GM12878 (cell line): ENCODE measurements around the gene GSTCD. TPM values are rescaled to one million over a fixed set of nuclear protein-coding genes. Genes with fewer than 3 reads are reported as not detected.

ENCODE experiments used
- ATAC-seq: fragments of 200-7000 bp; cut with Tn5 transposase; 3 replicates; pipeline ENCODE4 v1.9.1; 2020; ENCODE audit warnings: mild to moderate bottlenecking, moderate library complexity
- BruUV-seq: library from RNA; stranded (reverse); fragments of 400-500 nt; replicated peaks from 2 replicates; lab custom pipeline; 2021; lab: Mats Ljungman, UMichigan
- CTCF ChIA-PET: fragments of 300-600 bp; sonication (Branson Sonifier 250); formaldehyde crosslinking; extraction: SDS; loops from one replicate; lab custom pipeline; 2021; ENCODE audit warnings: inconsistent platforms; lab: Yijun Ruan, JAX
- POLR2A ChIA-PET: fragments of 350-600 bp; formaldehyde crosslinking; extraction: SDS; loops from one replicate; lab custom pipeline; 2021; ENCODE audit warnings: inconsistent platforms; lab: Charles Lee
- RAD21 ChIA-PET: fragments of 300-600 bp; sonication (Branson Sonifier 250); formaldehyde crosslinking; loops from one replicate; lab custom pipeline; 2023; ENCODE audit warnings: antibody characterized with exemption; ENCODE audit not compliant: unreplicated experiment; lab: Charles Lee
- SMC1A ChIA-PET: fragments of 300-600 bp; sonication (Branson Sonifier 250); formaldehyde crosslinking; loops from one replicate; lab custom pipeline; 2023; ENCODE audit not compliant: unreplicated experiment, uncharacterized antibody; lab: Charles Lee
- DNase-seq: peaks from one replicate; pipeline ENCODE4 v3.0.0-alpha.2; 2011; ENCODE audit warnings: low read depth, low spot score
- FAIRE-seq: peaks from 3 replicates; lab custom pipeline; 2011; peaks lifted over from hg19 to GRCh38; lab: Jason Lieb, UNC
- H2AFZ ChIP-seq: 2 replicates; pipeline ENCODE4 v1.6.0; 2011; ENCODE audit warnings: low read depth, low read length, control low read depth; ENCODE audit not compliant: control insufficient read depth
- H3K27ac ChIP-seq: 2 replicates; pipeline ENCODE4 v1.5.1; 2011; ENCODE audit warnings: control low read depth; ENCODE audit not compliant: control insufficient read depth, insufficient read depth
- H3K27me3 ChIP-seq, 2 experiments: replicated peaks in 1 of 2; 2 replicates each; pipeline versions ENCODE4 v1.6.0 to v1.6.1; 2011; ENCODE audit warnings: low read length in 1 of 2; ENCODE audit not compliant: control insufficient read depth in 2 of 2, insufficient read depth in 2 of 2
- H3K36me3 ChIP-seq, 2 experiments: 2 replicates each; pipeline ENCODE4 v1.5.1; 2011; ENCODE audit warnings: low read length in 1 of 2; ENCODE audit not compliant: control insufficient read depth in 2 of 2, insufficient read depth in 2 of 2
- H3K4me1 ChIP-seq: 2 replicates; pipeline ENCODE4 v1.6.1; 2011; ENCODE audit warnings: mild to moderate bottlenecking, low read length, moderate library complexity, mixed read lengths; ENCODE audit not compliant: control insufficient read depth, insufficient read depth
- H3K4me2 ChIP-seq: 2 replicates; pipeline ENCODE4 v1.6.0; 2011; ENCODE audit warnings: control low read depth; ENCODE audit not compliant: control insufficient read depth, insufficient read depth
- H3K4me3 ChIP-seq: fragments of 200-600 bp; sonication (generic); 2 replicates; pipeline ENCODE4 v1.5.1; 2016
- H3K79me2 ChIP-seq: 2 replicates; pipeline ENCODE4 v1.6.0; 2011; ENCODE audit warnings: low read length; ENCODE audit not compliant: control insufficient read depth, insufficient read depth
- H3K9ac ChIP-seq: 2 replicates; pipeline ENCODE4 v1.8.0; 2011; ENCODE audit warnings: low read length, control low read depth, mixed read lengths; ENCODE audit not compliant: control insufficient read depth, insufficient read depth
- H3K9me3 ChIP-seq: replicated peaks from 3 replicates; pipeline ENCODE4 v1.5.1; 2011; ENCODE audit warnings: mild to moderate bottlenecking, low read length; ENCODE audit not compliant: control insufficient read depth, insufficient read depth
- H4K20me1 ChIP-seq: 2 replicates; pipeline ENCODE4 v1.6.0; 2011; ENCODE audit not compliant: control insufficient read depth, insufficient read depth
- BCLAF1 ChIP-seq: fragments of 450-650 bp; IDR thresholded peaks from 2 replicates; pipeline ENCODE4 v1.6.1; 2017; ENCODE audit warnings: antibody characterized with exemption, mild to moderate bottlenecking, moderate library complexity
- CEBPB ChIP-seq, 2 experiments: fragments of 150-350 bp in 1 of 2; IDR thresholded peaks; 2 replicates each; pipeline ENCODE4 v1.6.1; 2012 to 2014; ENCODE audit warnings: low read depth in 2 of 2, low read length in 2 of 2, borderline replicate concordance in 1 of 2, inconsistent platforms in 1 of 2
- CTCF ChIP-seq, 3 experiments: IDR thresholded peaks in 2 of 3; conservative IDR thresholded peaks in 1 of 3; 2 replicates each; pipeline ENCODE4 v1.5.1; 2011; ENCODE audit warnings: low read depth in 3 of 3, low read length in 3 of 3, mild to moderate bottlenecking in 3 of 3, control low read depth in 2 of 3, moderate library complexity in 2 of 3, inconsistent platforms in 1 of 3, mixed read lengths in 1 of 3; ENCODE audit not compliant: control insufficient read depth in 2 of 3, insufficient read depth in 1 of 3; ENCODE audit errors: extremely low read depth in 1 of 3
- ESRRA ChIP-seq: IDR thresholded peaks from 2 replicates; pipeline ENCODE4 v1.6.1; 2012; ENCODE audit warnings: mild to moderate bottlenecking, low read length, improper control_type of control experiment
- EZH2 ChIP-seq: IDR thresholded peaks from 2 replicates; pipeline ENCODE4 v1.6.1; 2012; ENCODE audit warnings: low read depth, mild to moderate bottlenecking, control low read depth, inconsistent platforms, low read length, borderline replicate concordance; ENCODE audit not compliant: control insufficient read depth
- GABPA ChIP-seq: IDR thresholded peaks from 2 replicates; pipeline ENCODE4 v1.6.1; 2014; ENCODE audit warnings: antibody characterized with exemption, low read depth, mild to moderate bottlenecking, inconsistent platforms
- JUND ChIP-seq: IDR thresholded peaks from 2 replicates; pipeline ENCODE4 v1.6.1; 2012; ENCODE audit warnings: low read depth, mild to moderate bottlenecking, low read length, improper control_type of control experiment, moderate library complexity
- RAD21 ChIP-seq: IDR thresholded peaks from 2 replicates; pipeline ENCODE4 v1.6.1; 2011; ENCODE audit warnings: mild to moderate bottlenecking, low read depth, low read length, moderate library complexity; ENCODE audit not compliant: insufficient read depth
- RELA ChIP-seq: fragments of 450-650 bp; IDR thresholded peaks from 2 replicates; pipeline ENCODE4 v1.8.0; 2014; ENCODE audit warnings: borderline replicate concordance; ENCODE audit not compliant: partially characterized antibody
- SMC3 ChIP-seq: IDR thresholded peaks from 2 replicates; pipeline ENCODE4 v1.6.1; 2011; ENCODE audit warnings: low read length, improper control_type of control experiment, borderline replicate concordance
- ZBTB11 ChIP-seq: fragments of 450-650 bp; formaldehyde crosslinking; IDR thresholded peaks from 2 replicates; pipeline ENCODE4 v1.5.0; 2022; ENCODE audit warnings: mild to moderate bottlenecking, missing genetic modification characterization
- WGBS: methylation state at CpG from one replicate; pipeline ENCODE4 v1.1.6; 2016; ENCODE audit warnings: low lambda C conversion rate; ENCODE audit not compliant: insufficient replicate concordance, insufficient coverage; ENCODE audit errors: missing lambda C conversion rate; 5-methylcytosine and 5-hydroxymethylcytosine counted together
- in situ Hi-C: fragments of 300-500 bp; cut with MboI; formaldehyde crosslinking; loops from 9 replicates; pipeline ENCODE4 v1.14.3; 2018; ENCODE audit warnings: mixed read lengths
- intact Hi-C: fragments of 100-400 bp; cut with micrococcal nuclease; formaldehyde crosslinking; loops from one replicate; pipeline ENCODE4 v1.14.2; 2022; ENCODE audit not compliant: unreplicated experiment
- polyA plus RNA-seq, 11 experiments: library from polyadenylated mRNA; depleted of rRNA in 4 of 11; unstranded in 6 of 11; stranded (reverse) in 5 of 11; fragments of >200 nt; fragmentation: Nextera tagmentation in 4 of 11; fragmentation: Illumina TruSeq in 1 of 11; extraction: Ambion mirVana in 4 of 11; extraction: Trizol in 1 of 11; gene quantifications; 1 replicate in 1 of 11; 2 replicates in 10 of 11; pipeline versions ENCODE4 v1.2.1 to v1.2.3, GENCODE V29; 2011 to 2016; ENCODE audit warnings: inconsistent platforms in 2 of 11, missing spikeins in 2 of 11, low read depth in 1 of 11
- total RNA-seq, 4 experiments: library from RNA; depleted of rRNA in 3 of 4; stranded (reverse); fragments of >200 nt in 3 of 4; fragmentation: Illumina TruSeq in 1 of 4; extraction: Trizol in 1 of 4; gene quantifications; 2 replicates each; pipeline versions ENCODE4 v1.2.1 to v1.2.3, GENCODE V29; 2013 to 2021

The GSTCD gene
- total and polyA plus RNA-seq, 10 of the 15 experiments (the other 5 are each of a cell fraction or from before 2014, with no cell fraction given): 4.3 to 28.4 (median 14.1) TPM

GRCh38 chr4:105662935-105663675 is 45.5 kb upstream of the GSTCD start (continued):
- TF ChIP-seq EZH2: no peak
- TF ChIP-seq ZBTB11 (CRISPR knock-in tag): no peak

DNA sequence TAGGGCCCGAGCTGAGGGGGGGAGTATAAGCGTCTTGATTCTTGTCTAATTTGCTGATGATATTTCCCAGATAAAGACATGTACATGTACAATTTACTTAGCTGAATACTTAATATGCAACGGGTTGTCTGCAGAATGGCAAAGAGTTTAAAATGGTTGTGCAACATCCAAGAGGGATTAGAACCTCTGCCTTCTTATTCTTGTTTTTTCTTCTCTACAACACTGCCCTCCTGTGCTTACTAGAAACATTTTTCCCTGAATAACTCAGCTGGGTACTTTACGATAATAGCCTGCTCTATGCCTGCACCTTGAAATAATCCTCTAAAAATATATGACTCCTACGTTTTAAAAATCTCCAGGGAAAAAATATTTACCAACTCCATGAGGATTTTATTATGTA is 41.9 kb upstream of the GSTCD start:
- H3K9me3 ChIP-seq: no peaks in the 10 kb centered on the region; the same call in 2 of the 3 replicates
- no peaks in the 10 kb centered on the region for H3K36me3 ChIP-seq
- no peaks in the 10 kb centered on the region for H3K79me2 ChIP-seq
- ChIA-PET POLR2A (interaction anchor here (1.5 kb wide), 1 partner anchor 145 kb away, joined by 4 read pairs; no protein-coding TSS in a partner anchor), SMC1A (interaction anchor here (0.6 to 13.3 kb wide), 32 partner anchors 8 to 536 kb away, joined by 3 to 146 read pairs (median 5); partner anchors contain the start of gene PPA2), RAD21 (interaction anchor here (0.7 to 7.3 kb wide), 24 partner anchors 30 to 524 kb away, joined by 3 to 103 read pairs (median 5); partner anchors contain the start of genes PPA2 and TET2), CTCF (interaction anchor here (0.6 to 7.5 kb wide), 36 partner anchors 8 to 804 kb away, joined by 3 to 160 read pairs (median 5); partner anchors contain the start of gene PPA2)
- WGBS: 36% methylated on average over 5 of the region's 5 CpGs
- no peak for FAIRE-seq
- H4K20me1 ChIP-seq: no peaks in the 10 kb centered on the region
- H3K4me2 ChIP-seq: no peak overlapping the region
- peak; percentile 85 for ATAC-seq
- in situ Hi-C loops: no loop called here
- H3K9ac ChIP-seq: no peak overlapping the region
- TF ChIP-seq CEBPB (IDR thresholded peaks at IDR 0.05; ENCODE audit: borderline replicate concordance in 1 of 2, low read depth in 2 of 2, low read length in 2 of 2) (no peak), RELA (no peak), ESRRA (no peak), GABPA (no peak), SMC3 (peak; percentile 75), RAD21 (peak; percentile 72), JUND (no peak), BCLAF1 (no peak), CTCF (IDR thresholded peaks at IDR 0.05 in 2 of 3, conservative IDR thresholded peaks at IDR 0.05 in 1 of 3; ENCODE audit: control insufficient read depth in 2 of 3, extremely low read depth in 1 of 3, insufficient read depth in 1 of 3, low read depth in 3 of 3, low read length in 3 of 3) (peak; percentile 28 to 44 (median 34); a peak in 4 of 6 replicates)
- no peak overlapping the region for H2AFZ ChIP-seq
- no peak for DNase-seq
- intact Hi-C loops: loop anchor here (1.0 to 10.0 kb wide), 2 partner anchors 145 to 522 kb away; partner anchors contain the start of gene TET2
- no peak overlapping the region for H3K4me3 ChIP-seq
- no peaks in the 10 kb centered on the region for H3K27me3 ChIP-seq
- no peak overlapping the region for H3K27ac ChIP-seq
- BruUV-seq: no TSS peak
- no peaks in the 10 kb centered on the region for H3K4me1 ChIP-seq
